MG63 (cell line): ENCODE measurements around the gene ZNF121. TPM values are rescaled to one million over a fixed set of nuclear protein-coding genes. Genes with fewer than 3 reads are reported as not detected.
"Not testable (repeated sequence)": the region's sequence is repeated elsewhere in the genome, so short reads cannot be mapped to it uniquely, and the experiment has no call there.

ENCODE experiments used
- DNase-seq: peaks from one replicate; pipeline ENCODE4 v3.0.0-alpha.2; 2020
- H3K27me3 ChIP-seq: fragments of 250-450 bp; sonication (Bioruptor Pico); 2 replicates; pipeline ENCODE4 v1.5.1; 2020; ENCODE audit warnings: mild to moderate bottlenecking, moderate library complexity
- H3K36me3 ChIP-seq: fragments of 250-450 bp; sonication (Bioruptor Pico); 2 replicates; pipeline ENCODE4 v1.5.1; 2020; ENCODE audit warnings: mild to moderate bottlenecking, moderate library complexity
- H3K4me3 ChIP-seq: fragments of 250-450 bp; sonication (Bioruptor Pico); 2 replicates; pipeline ENCODE4 v1.5.1; 2020; ENCODE audit warnings: mild to moderate bottlenecking, moderate library complexity
- H3K9me3 ChIP-seq: fragments of 250-450 bp; sonication (Bioruptor Pico); 2 replicates; pipeline ENCODE4 v1.5.1; 2020; ENCODE audit warnings: mild to moderate bottlenecking, moderate library complexity
- total RNA-seq: library from RNA; depleted of rRNA; stranded (reverse); fragments of >200 nt; shearing (Covaris generic); gene quantifications from 2 replicates; pipeline ENCODE4 v1.2.3, GENCODE V29; 2014; ENCODE audit warnings: low replicate concordance; rRNA removed

Gene ZNF121
- total RNA-seq, 1 experiment from 2014 or later = 37.6 TPM

GRCh38 chr19:9552536-9553274 lies 31.6 kb downstream of the ZNF121 start:
- H3K36me3 ChIP-seq = no peaks in the 10 kb centered on the region
- DNase-seq = no peak
- H3K4me3 ChIP-seq = no peak overlapping the region
- H3K9me3 ChIP-seq = peaks cover 61% of the 10 kb centered on the region
- H3K27me3 ChIP-seq = no peaks in the 10 kb centered on the region

GRCh38 chr19:9547870-9548269 lies 36.4 kb downstream of the ZNF121 start:
- Histone ChIP-seq H3K9me3 (peaks cover 46% of the 10 kb centered on the region), H3K36me3 (no peaks in the 10 kb centered on the region), H3K27me3 (no peaks in the 10 kb centered on the region), H3K4me3 (no peak overlapping the region)
- no peak for DNase-seq

DNA sequence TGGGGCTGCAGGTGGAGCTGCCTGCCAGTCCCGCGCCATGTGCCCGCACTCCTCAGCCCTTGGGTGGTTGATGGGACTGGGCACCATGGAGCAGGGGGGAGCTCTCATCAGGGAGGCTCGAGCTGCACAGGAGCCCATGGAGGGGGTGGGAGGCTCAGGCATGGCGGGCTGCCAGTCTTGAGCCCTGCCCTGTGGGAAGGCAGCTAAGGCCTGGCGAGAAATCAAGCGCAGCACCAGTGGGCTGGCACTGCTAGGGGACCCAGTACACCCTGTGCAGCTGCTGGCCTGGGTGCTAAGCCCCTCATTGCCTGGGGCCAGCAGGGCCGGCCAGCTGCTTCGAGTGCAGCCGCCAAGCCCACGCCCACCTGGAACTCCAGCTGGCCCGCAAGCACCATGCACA lies 43.0 kb downstream of the ZNF121 start:
- H3K36me3 ChIP-seq, DNase-seq, H3K27me3 ChIP-seq, H3K4me3 ChIP-seq: not testable (repeated sequence)
- H3K9me3 ChIP-seq = peaks cover 42% of the 10 kb centered on the region

GRCh38 chr19:9539921-9540320 lies 44.4 kb downstream of the ZNF121 start:
- DNase-seq, H3K27me3 ChIP-seq, H3K4me3 ChIP-seq, H3K36me3 ChIP-seq: not testable (repeated sequence)
- peaks cover 40% of the 10 kb centered on the region for H3K9me3 ChIP-seq

GRCh38 chr19:9539201-9539600 lies 45.1 kb downstream of the ZNF121 start:
- H3K36me3 ChIP-seq, DNase-seq, H3K4me3 ChIP-seq, H3K27me3 ChIP-seq: not testable (repeated sequence)
- H3K9me3 ChIP-seq = peaks cover 40% of the 10 kb centered on the region

- DNase-seq = peak; percentile 57
- Histone ChIP-seq H3K36me3 (no peaks in the 10 kb centered on the region), H3K9me3 (peaks cover 38% of the 10 kb centered on the region), H3K27me3 (no peaks in the 10 kb centered on the region), H3K4me3 (peak within 1 kb of the TSS; percentile 33)
Measured at GRCh38 chr19:9538183-9539058, 45.9 kb downstream of the ZNF121 start, which contains the start of gene ZNF426. Gene ZNF426, minus strand, starts transcription at chr19:9538645. Its CDS starts 2,413 bp downstream, at chr19:9536232.

- Histone ChIP-seq H3K27me3 (no peaks in the 10 kb centered on the region), H3K9me3 (peaks cover 56% of the 10 kb centered on the region), H3K4me3 (no peak overlapping the region), H3K36me3 (no peaks in the 10 kb centered on the region; the same call in 1 of the 2 replicates)
- peak; percentile 41 for DNase-seq
Measured at GRCh38 chr19:9535934-9536333, 48.4 kb downstream of the ZNF121 start.

DNA sequence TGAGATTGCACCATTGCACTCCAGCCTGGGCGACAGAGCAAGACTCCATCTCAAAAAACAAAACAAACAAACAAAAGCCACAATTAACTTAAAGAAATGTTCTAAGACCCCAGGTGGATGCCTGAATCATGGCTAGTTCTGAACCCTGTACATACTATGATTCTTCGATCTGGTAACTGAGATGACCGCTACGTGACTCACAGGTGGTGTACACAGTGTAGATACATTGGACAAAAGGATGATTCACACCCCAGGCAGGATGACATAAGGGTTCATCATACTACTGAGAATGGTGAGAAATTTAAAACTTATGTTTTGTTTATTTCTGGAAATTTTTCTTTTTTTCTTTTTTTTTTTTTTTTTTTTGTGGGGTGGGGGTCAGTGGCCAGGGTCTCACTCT lies 52.4 kb downstream of the ZNF121 start:
- DNase-seq = peak; percentile 73
- Histone ChIP-seq H3K36me3 (peaks cover 3% of the 10 kb centered on the region), H3K27me3 (no peaks in the 10 kb centered on the region), H3K9me3 (peaks cover 60% of the 10 kb centered on the region), H3K4me3 (no peak overlapping the region)

DNA sequence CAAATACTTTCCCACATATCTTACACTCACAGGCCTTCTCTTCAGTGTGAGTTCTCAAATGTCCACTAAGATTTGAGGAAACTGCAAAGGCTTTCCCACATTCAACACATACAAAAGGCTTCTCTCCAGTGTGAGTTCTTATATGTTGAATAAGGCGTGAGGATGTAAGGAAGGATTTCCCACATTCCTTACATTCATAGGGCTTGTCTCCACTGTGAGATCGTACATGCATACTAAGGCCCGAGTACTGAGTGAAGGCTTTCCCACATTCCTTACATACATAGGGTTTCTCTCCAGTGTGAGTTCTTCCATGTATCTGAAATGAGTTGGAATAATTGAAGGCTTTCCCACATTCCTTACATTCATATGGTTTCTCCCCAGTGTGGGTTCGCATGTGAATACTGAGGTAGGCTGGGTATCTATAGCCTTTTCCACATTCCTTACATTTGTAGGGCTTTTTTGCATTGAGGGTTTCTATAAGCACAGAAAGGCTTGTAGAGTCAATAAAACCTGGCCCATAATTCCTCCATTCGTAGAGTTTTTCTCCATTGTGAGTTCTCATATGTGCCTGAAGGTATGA lies 55.5 kb downstream of the ZNF121 start:
- Histone ChIP-seq H3K36me3 (peaks cover 3% of the 10 kb centered on the region), H3K9me3 (peaks cover 77% of the 10 kb centered on the region), H3K4me3 (no peak overlapping the region), H3K27me3 (no peaks in the 10 kb centered on the region)
- DNase-seq = no peak

DNA sequence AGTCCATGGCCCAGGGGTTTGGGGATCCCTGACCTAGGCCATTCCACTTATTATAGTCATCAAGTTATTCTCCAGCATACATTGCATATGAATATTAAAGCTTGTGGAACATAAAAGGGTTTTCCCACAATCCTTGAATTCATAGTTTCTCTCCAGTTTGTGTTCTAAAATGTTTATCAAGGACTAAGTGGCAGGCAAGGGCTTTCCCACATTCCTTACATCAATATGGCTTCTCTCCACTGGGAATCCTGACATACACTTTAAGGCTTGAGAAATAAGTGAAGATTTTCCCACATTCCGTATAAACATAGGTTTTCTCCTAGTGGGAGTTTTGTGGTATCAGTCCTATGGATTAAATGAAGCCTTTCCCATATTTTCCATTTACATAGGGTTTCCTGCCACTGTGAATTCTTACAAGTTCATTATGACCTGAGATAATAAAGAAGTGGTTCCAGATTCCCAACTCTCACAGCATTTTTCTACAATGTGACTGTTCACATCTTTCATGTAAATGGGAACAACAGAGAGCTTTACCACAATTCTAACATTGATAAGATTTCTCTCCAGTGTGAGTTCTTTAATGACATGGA lies 60.3 kb downstream of the ZNF121 start:
- Histone ChIP-seq H3K36me3 (no peaks in the 10 kb centered on the region), H3K9me3 (peaks cover 70% of the 10 kb centered on the region), H3K27me3 (no peaks in the 10 kb centered on the region), H3K4me3 (no peak overlapping the region)
- no peak for DNase-seq

Other genes with a start within 250 kb of the ZNF121 start
- 2.2 and 4.4 TPM in 2 replicates for gene ZNF177, start 221.5 kb downstream of the ZNF121 start, total RNA-seq
- 8.5 and 14.6 TPM in 2 replicates for gene ZNF266, start 148.9 kb downstream of the ZNF121 start, total RNA-seq
- not detected in 2 replicates for gene ZNF560, start 85.9 kb downstream of the ZNF121 start, total RNA-seq
- gene ZNF426, start 45.9 kb downstream of the ZNF121 start, total RNA-seq = 0.72 and 1.1 TPM in 2 replicates
- 9.2 and 26.3 TPM in 2 replicates for gene ZNF561, start 36.7 kb upstream of the ZNF121 start, total RNA-seq
- 12.0 and 16.1 TPM in 2 replicates for gene ZNF562, start 90.6 kb upstream of the ZNF121 start, total RNA-seq
- 0.20 and 2.4 TPM in 2 replicates for gene ZNF846, start 184.2 kb upstream of the ZNF121 start, total RNA-seq
- 23.6 and 41.2 TPM in 2 replicates for gene FBXL12, start 234.6 kb upstream of the ZNF121 start, total RNA-seq
- 237 and 851 TPM in 2 replicates for gene UBL5, start 243.4 kb upstream of the ZNF121 start, total RNA-seq